Mesothelial cell of epicardium (in vitro differentiated cells): ENCODE measurements around the gene AHNAK2. TPM values are rescaled to one million over a fixed set of nuclear protein-coding genes. Genes with fewer than 3 reads are reported as not detected.
A peak's percentile ranks its signal among the peaks of the same experiment; 100 is the strongest.

Source experiments
- DNase-seq, 2 experiments: peaks; one replicate each; pipeline ENCODE4 v3.0.0; 2021; ENCODE audit warnings: low spot score in 2 of 2; ENCODE audit not compliant: unreplicated experiment in 2 of 2
- H3K27ac Mint-ChIP-seq: 2 replicates; pipeline ENCODE4 v1.8.0; 2021; ENCODE audit warnings: mixed read lengths
- H3K27me3 Mint-ChIP-seq: 2 replicates; pipeline ENCODE4 v1.8.0; 2021; ENCODE audit warnings: low read depth, mixed read lengths
- H3K36me3 Mint-ChIP-seq: 2 replicates; pipeline ENCODE4 v1.8.0; 2021; ENCODE audit warnings: mixed read lengths
- H3K4me1 Mint-ChIP-seq: 2 replicates; pipeline ENCODE4 v1.8.0; 2021; ENCODE audit warnings: mixed read lengths
- H3K4me3 Mint-ChIP-seq: 2 replicates; pipeline ENCODE4 v1.8.0; 2021; ENCODE audit warnings: mild to moderate bottlenecking, moderate library complexity, mixed read lengths
- H3K9me3 Mint-ChIP-seq: 2 replicates; pipeline ENCODE4 v1.8.0; 2021; ENCODE audit warnings: mixed read lengths
- CTCF ChIP-seq: fragments of 200-600 bp; sonication (generic); IDR thresholded peaks from one replicate; pipeline ENCODE4 v1.5.0; 2021; ENCODE audit warnings: antibody characterized with exemption; ENCODE audit not compliant: unreplicated experiment
- total RNA-seq: library from RNA; stranded (reverse); gene quantifications from 3 replicates; pipeline ENCODE4 v1.2.1, GENCODE V29; 2021

Gene AHNAK2
- total RNA-seq, 1 donor from 2014 or later, result 2.8 TPM

DNA sequence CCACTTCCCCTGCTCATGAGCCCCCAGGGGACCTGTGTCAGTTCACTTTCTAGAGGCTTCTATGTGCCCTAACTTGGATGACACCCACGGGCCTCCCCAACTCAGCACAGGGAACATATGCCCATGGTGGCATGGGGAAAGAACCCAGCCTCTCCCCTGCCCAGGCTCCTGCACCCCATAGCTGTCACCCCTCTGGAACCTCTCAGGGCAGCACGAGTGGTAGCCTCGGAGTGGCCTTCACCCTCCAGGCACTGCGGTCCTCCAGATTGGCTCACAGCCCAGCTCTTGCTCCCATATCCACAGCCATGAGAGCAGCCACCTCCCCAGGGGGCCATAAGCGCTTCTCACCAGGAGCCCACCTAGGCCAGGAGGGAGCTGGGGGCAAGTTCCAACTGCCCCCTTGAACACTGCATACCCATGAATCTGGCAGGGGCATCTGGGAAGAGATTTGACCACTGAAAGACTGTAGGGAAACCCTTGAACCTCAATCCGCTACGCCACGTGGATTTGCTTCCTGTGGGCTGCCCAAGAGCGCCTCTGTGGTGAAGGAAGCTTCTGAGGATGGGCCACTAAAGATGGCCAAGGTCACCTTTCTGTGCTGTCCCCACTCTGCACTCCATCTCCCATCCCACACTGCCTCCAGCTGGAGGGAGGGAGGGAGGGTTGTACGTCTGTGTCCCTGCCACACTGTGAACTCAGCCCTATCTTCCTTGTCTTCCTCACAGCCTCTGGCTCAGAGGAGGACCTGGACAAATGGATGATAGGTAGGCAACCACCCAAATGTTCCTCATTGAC lies 41.6 kb downstream of the AHNAK2 start:
- H3K4me1 Mint-ChIP-seq, result peaks cover 3% of the 10 kb centered on the region
- H3K27ac Mint-ChIP-seq, result no peak overlapping the region

DNA sequence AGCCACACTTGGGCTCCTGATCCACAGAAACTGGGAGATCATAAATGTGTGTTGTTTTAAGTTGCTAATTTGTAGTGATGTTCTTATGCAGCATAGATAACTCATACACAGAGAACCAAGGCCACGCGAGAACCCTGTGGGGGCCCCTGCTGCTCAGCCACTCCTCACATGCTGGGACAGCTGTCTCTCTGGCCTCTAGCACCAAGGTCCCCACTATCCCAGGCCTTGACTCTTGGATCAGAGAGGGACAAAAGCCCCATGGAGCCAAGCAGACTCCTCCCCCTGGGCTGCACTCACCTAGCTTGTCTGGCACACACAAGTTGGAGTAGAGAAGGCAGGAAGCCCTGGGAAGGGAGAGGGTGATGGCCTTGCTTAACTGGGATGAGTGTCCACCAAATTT lies 42.2 kb downstream of the AHNAK2 start:
- Mint-ChIP-seq H3K9me3 (no peaks in the 10 kb centered on the region), H3K36me3 (no peaks in the 10 kb centered on the region), H3K27me3 (peaks cover 92% of the 10 kb centered on the region), H3K4me3 (no peak overlapping the region), H3K4me1 (peaks cover 3% of the 10 kb centered on the region), H3K27ac (no peak overlapping the region)
- DNase-seq, result no peak
- TF ChIP-seq CTCF, result no peak

More for the DNA sequence above, 41.6 kb downstream of the AHNAK2 start:
- Mint-ChIP-seq H3K36me3 (no peaks in the 10 kb centered on the region), H3K27me3 (peaks cover 87% of the 10 kb centered on the region), H3K9me3 (no peaks in the 10 kb centered on the region), H3K4me3 (no peak overlapping the region)
- DNase-seq, result no peak
- no peak for TF ChIP-seq CTCF

DNA sequence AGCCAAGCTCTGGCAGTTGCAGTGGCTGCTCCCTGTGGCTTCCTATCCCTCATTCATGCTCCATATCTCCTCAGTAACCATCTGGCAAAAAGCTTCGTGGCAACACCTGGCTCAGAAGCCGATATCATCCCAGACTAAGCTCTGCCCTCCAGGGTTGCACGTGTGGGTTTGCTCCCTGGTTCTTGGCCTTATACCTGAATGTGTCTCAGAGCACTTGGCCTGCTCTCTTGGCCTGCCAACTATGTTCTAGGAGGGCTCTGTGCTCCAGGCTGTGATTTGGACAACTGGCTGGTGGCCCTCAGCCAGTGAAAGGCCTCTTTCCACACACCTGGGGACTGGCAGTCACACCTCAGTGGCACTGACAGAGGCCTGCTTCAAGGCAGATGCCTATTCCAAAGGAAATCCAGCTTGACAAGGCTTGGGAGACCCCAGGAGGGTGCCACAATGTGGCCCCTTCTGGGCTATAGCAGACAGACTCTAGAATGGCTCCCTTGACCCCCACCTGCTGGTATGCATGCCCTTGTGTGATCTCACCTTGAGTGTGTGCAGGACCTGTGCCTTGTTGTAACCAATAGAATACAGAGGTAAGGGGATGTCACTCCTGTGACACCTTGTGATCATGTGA lies 43.0 kb downstream of the AHNAK2 start:
- Mint-ChIP-seq H3K4me3 (peak overlapping the region; percentile 59), H3K27me3 (peaks cover 92% of the 10 kb centered on the region)

DNA sequence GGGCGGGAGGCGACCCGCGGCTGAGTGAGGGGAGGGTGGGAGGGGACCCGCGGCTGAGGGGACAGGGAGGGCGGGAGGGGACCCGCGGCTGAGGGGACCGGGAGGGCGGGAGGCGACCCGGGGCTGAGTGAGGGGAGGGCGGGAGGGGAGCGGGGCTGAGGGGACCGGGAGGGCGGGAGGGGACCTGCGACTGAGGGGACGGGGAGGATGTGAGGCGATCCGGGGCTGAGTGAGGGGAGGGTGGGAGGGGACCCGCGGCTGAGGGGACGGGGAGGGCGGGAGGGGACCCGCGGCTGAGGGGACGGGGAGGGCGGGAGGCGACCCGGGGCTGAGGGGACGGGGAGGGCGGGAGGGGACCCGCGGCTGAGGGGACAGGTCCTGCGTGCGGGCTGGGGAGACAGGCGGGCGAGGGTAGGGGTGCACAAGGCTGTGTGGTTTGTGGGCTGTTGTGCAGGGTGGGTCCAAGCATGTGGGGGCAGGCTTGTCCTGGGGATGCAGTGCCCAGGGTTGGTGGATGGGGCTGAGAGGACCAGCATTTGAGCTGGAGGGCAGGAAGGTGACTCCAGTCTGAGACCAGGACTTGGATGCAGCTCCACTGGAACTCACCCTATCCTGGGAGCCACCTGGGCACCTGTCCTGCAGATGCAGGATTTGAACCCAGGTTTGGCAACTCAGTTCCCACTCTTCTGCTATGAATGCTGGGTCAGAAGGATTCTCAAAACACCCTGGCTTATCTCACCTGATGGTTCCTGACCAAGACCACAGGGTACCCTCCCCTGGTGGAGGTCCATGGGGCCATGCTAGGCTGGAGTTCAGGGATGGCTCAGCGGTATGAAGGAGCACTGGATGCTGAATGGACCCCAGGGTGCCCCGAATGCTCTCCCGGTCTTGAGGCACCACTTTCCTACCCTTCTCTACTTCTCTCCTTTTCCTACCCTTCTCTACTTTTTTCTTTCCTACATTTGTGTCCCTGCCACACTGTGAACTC lies 44.1 kb downstream of the AHNAK2 start:
- H3K9me3 Mint-ChIP-seq, result no peaks in the 10 kb centered on the region
- peaks cover 89% of the 10 kb centered on the region for H3K27me3 Mint-ChIP-seq
- peaks cover 3% of the 10 kb centered on the region for H3K4me1 Mint-ChIP-seq
- no peaks in the 10 kb centered on the region for H3K36me3 Mint-ChIP-seq
- H3K4me3 Mint-ChIP-seq, result peak overlapping the region; percentile 59
- no peak for DNase-seq
- H3K27ac Mint-ChIP-seq, result no peak overlapping the region
- TF ChIP-seq CTCF, result no peak

More for the DNA sequence above, 43.0 kb downstream of the AHNAK2 start:
- Mint-ChIP-seq H3K9me3 (no peaks in the 10 kb centered on the region), H3K27ac (no peak overlapping the region), H3K4me1 (peaks cover 3% of the 10 kb centered on the region), H3K36me3 (no peaks in the 10 kb centered on the region)
- no peak for TF ChIP-seq CTCF
- DNase-seq, result no peak
